BE2C (cell line): ENCODE measurements around the gene TNS4.

Source experiments
- DNase-seq: peaks from one replicate; pipeline ENCODE4 v3.0.0-alpha.2; 2020
- H3K27me3 ChIP-seq: fragments of 250-450 bp; sonication (Bioruptor Pico); 2 replicates; pipeline ENCODE4 v1.5.1; 2020; ENCODE audit warnings: mild to moderate bottlenecking
- H3K36me3 ChIP-seq: fragments of 250-450 bp; sonication (Bioruptor Pico); 2 replicates; pipeline ENCODE4 v1.5.1; 2020; ENCODE audit warnings: mild to moderate bottlenecking
- H3K4me1 ChIP-seq: fragments of 250-450 bp; sonication (Bioruptor Pico); 2 replicates; pipeline ENCODE4 v1.5.1; 2020
- H3K4me3 ChIP-seq: 2 replicates; pipeline ENCODE4 v1.5.1; 2011; ENCODE audit warnings: low read depth, low read length
- H3K9me3 ChIP-seq: fragments of 250-450 bp; sonication (Bioruptor Pico); 2 replicates; pipeline ENCODE4 v1.5.1; 2020
- TF ChIP-seq, protein P1 (sequence below): IDR thresholded peaks from 2 replicates; pipeline ENCODE4 v1.5.1; 2012; ENCODE audit warnings: mild to moderate bottlenecking, low read depth, low read length

TNS4 gene

DNA sequence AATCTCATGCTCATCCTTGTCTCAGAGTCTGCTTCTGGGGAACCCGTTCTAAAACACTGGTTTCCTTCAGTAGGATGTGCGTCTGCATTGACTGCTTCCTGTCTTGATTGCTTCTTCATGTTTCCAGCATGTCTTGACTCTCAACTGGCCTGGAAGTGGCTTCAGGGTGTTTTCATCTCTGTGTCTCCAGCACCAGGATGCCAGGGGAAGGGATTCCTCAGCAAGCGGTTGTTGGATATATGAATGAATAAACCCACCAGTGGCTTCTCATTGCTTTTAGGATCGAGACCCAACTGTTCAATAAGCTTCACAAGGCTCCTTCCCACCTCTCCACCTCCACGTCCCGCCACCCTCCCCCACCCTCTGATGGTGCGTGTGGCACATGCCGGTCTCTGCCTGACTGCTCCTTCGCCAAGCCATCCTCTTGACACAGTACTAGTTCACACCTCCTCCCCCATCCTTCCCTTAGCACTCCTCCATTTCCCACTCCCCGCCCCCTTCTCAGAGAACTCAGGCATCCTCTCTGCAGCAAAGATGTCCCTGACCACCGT is 14.1 kb upstream of the TNS4 start:
- no peak overlapping the region for H3K4me3 ChIP-seq
- no peaks in the 10 kb centered on the region for H3K4me1 ChIP-seq

DNA sequence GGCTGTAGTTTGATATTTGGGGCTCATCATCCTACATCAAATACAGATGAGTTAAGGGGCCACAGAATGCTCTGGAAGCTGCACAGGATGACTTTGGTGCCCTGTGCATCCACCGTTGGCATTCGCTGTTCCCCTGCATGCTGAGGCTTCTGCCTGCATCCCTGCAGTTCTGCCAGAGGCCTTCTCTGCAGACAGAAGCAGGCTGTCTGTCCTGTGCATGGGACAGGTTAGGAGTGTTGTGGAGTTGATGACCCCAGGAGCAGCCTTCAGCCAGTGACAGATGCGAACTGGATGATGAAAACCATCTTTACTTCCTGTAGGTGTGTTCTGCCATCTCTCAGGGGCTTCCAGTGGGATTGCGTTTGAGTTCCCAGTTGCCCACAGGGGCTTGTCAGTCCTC is 13.6 kb upstream of the TNS4 start:
- Histone ChIP-seq H3K4me3 (no peak overlapping the region), H3K4me1 (no peaks in the 10 kb centered on the region), H3K27me3 (no peaks in the 10 kb centered on the region), H3K36me3 (no peaks in the 10 kb centered on the region), H3K9me3 (no peaks in the 10 kb centered on the region)
- TF ChIP-seq, protein P1, sequence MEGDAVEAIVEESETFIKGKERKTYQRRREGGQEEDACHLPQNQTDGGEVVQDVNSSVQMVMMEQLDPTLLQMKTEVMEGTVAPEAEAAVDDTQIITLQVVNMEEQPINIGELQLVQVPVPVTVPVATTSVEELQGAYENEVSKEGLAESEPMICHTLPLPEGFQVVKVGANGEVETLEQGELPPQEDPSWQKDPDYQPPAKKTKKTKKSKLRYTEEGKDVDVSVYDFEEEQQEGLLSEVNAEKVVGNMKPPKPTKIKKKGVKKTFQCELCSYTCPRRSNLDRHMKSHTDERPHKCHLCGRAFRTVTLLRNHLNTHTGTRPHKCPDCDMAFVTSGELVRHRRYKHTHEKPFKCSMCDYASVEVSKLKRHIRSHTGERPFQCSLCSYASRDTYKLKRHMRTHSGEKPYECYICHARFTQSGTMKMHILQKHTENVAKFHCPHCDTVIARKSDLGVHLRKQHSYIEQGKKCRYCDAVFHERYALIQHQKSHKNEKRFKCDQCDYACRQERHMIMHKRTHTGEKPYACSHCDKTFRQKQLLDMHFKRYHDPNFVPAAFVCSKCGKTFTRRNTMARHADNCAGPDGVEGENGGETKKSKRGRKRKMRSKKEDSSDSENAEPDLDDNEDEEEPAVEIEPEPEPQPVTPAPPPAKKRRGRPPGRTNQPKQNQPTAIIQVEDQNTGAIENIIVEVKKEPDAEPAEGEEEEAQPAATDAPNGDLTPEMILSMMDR: no peak
- no peak for DNase-seq

More for the DNA sequence above, 14.1 kb upstream of the TNS4 start:
- Histone ChIP-seq H3K36me3 (no peaks in the 10 kb centered on the region), H3K27me3 (no peaks in the 10 kb centered on the region), H3K9me3 (no peaks in the 10 kb centered on the region)
- TF ChIP-seq, protein P1: no peak
- DNase-seq: no peak

DNA sequence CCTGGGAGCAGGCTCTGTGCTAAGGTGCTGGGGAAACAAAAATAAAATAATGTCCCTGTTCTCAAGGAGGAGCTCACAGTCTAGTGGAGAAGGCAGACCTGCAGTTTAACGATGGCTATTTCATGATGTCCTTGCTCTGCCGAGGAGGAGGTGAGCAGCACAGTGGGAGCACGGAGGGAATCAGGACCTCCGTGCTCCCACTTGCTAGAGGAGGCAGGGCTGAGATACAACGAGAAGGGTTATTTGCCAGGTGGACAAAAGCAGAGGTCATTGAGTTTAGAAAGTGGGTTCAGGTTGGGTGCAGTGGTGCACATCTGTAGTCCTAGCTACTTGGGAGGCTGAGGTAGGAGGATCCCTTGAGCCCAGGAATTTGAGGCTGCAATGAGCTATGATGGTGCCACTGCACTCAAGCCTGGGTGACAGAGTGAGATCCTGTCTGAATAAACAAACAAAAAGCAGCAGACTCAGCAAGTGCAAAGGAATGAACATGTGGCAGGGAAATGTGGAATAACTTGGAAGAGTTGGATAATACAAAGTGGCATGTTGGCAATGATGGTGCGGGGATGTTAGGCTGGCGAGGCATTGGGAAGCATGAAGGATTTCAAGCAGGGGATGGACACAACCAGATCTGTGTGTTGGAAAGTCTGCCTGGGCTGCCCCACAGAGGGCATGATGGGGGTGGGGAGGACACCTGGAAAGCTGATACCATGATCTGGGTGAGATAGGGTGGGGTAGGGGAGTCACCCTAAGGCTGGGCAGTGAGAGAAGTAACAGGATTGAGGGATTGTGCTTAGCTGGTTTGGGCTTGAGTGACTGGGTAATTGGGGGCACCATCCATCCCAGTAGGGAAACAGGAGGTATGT is 12.8 kb upstream of the TNS4 start:
- H3K4me1 ChIP-seq: no peaks in the 10 kb centered on the region
- no peaks in the 10 kb centered on the region for H3K27me3 ChIP-seq

DNA sequence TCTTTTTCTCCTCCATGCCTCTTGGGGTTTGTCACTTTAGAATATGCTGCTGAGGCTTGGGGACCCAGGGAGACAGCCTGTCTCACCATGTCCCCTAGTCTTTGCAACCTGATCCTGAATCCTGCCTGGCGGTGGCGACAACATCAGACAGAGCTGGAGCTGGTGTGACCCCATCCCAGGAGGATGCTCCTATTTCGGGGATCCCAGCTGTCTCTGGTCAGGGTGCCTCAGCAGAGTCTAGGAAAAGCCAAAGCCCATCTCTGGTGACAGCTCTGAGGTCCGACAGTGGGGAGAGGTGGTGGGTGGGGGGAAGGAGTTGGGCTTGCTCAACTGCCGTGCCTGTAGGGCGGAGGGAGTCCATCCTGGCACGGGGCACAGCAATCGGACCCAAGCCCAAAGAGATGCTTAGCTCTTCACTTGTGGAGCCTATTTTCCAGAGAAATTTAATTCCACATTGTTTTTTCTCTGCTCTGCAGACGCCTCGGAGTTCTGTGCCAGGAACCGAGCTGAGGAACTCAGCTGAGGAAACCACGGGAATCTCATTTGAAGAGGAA is 10.3 kb upstream of the TNS4 start:
- no peak for DNase-seq
- Histone ChIP-seq H3K9me3 (no peaks in the 10 kb centered on the region), H3K27me3 (no peaks in the 10 kb centered on the region), H3K4me1 (no peaks in the 10 kb centered on the region), H3K36me3 (no peaks in the 10 kb centered on the region), H3K4me3 (no peak overlapping the region)
- TF ChIP-seq, protein P1: no peak

More for the DNA sequence above, 12.8 kb upstream of the TNS4 start:
- TF ChIP-seq, protein P1: no peak
- no peaks in the 10 kb centered on the region for H3K36me3 ChIP-seq
- no peak overlapping the region for H3K4me3 ChIP-seq
- no peak for DNase-seq
- no peaks in the 10 kb centered on the region for H3K9me3 ChIP-seq

DNA sequence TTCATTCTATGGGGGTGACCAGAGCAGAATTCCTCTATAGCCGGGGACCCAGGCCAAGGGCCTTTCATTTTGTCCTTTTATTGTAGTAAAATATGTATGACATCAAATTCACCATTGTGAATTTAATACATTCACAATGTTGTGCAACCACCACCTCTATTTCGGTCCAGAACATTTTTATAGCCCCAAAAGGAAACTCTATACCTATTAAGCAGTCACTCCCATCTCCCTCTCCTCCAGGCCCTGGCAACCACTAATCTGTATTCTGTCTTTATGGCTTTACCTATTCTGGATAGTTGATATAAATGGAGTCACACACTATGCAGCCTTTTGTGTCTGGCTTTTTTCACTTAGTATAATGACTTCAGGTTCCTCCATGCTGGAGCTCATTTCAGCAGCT is 9.7 kb upstream of the TNS4 start:
- TF ChIP-seq, protein P1: no peak
- DNase-seq: no peak
- Histone ChIP-seq H3K4me1 (no peaks in the 10 kb centered on the region), H3K27me3 (no peaks in the 10 kb centered on the region), H3K4me3 (no peak overlapping the region), H3K36me3 (no peaks in the 10 kb centered on the region), H3K9me3 (no peaks in the 10 kb centered on the region)

DNA sequence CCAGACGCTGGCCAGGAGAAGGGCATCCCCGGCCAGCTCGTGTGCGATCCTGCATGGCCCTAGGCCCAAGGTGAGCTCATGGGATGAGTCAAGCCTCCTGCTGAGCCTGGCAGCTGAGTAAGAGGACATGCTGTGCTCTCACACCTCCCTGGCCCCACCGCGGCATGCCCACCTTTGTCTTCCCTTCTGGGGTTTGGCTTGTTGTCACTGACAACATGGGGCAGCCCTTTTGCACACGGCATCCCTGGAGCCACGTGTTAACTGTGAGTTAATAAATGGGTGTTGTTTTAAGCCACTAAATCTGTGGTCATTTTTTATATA is 8.9 kb upstream of the TNS4 start:
- H3K27me3 ChIP-seq: no peaks in the 10 kb centered on the region
- no peak overlapping the region for H3K4me3 ChIP-seq
- TF ChIP-seq, protein P1: no peak
- no peaks in the 10 kb centered on the region for H3K36me3 ChIP-seq
- H3K4me1 ChIP-seq: no peaks in the 10 kb centered on the region
- H3K9me3 ChIP-seq: no peaks in the 10 kb centered on the region
- no peak for DNase-seq
